GM18511 (cell line): ENCODE results near the gene PRRG2.

ENCODE experiments used
- ATAC-seq: cut with Tn5 transposase; IDR thresholded peaks from one replicate; pipeline ENCODE4 v1.9.1; 2021; ENCODE audit warnings: mild to moderate bottlenecking, moderate library complexity; ENCODE audit not compliant: unreplicated experiment

PRRG2 gene

DNA sequence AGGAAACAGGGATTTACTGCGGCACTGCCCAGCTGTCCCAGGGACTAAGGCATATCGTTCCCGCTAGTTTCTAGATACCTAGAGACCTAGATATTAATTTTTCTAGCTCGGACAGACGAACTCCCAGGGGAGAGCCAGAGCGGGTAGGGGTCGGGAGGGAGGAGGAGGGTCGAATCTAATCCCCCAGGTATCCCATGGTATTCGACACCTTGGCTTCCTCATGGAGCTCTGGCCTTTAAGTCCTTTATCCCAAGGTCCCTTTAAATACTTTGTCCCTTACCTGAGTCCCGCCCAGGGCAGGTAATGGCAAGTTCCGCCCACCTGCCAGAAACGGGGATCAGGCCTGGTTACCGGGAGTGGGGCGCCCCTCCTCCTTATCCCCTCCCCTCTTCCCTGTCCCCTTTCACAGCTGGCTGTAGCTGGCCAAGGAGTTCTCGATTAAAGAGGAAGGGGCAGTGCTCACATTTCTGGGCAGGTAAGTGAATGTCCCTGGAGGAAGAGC, at the start of gene PRRG2:
Gene PRRG2, plus strand, starts transcription at position 310 of the 502 bp plus-strand sequence. CDS start 1,904 bp downstream, outside the sequence.
- ATAC-seq: no peak

DNA sequence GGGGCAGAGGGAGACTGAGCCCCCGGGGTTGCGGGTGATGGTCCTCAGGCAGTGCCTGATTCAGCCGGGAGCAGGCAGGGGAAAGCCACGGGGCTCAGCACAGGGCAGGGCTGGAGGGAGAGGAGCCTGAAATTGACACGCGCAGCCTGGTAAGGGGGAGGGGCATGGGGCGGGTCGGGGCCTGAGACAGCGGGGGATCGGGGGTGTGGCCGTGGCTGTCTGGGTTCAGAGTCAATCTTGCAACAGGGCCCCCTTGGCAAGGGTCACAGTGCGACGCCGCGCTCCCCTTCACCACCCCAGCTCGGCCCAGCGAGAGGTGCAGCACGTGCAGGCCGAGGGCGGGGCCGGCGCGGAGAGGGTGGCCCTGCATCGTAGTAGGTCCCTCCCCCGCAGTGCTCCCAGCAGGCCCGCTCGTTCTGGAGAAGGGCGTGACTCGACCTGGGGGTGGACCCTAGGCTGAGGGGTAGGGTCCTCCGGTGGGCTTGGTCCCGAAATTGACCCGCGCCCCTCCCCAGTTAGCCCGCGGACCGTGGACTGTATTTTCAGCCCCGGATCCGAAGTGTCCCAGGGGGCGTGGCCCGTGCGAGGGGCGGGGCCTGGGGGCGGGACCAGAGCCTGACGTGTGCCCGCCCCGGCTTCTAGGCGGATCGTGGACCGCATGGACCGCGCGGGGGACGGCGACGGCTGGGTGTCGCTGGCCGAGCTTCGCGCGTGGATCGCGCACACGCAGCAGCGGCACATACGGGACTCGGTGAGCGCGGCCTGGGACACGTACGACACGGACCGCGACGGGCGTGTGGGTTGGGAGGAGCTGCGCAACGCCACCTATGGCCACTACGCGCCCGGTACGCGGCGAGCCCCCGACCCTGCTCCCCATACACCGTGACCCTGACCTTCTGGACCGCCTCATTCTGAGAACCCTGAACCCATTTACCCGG, 47.3 kb upstream of the PRRG2 start:
- ATAC-seq: peak; percentile 78

DNA sequence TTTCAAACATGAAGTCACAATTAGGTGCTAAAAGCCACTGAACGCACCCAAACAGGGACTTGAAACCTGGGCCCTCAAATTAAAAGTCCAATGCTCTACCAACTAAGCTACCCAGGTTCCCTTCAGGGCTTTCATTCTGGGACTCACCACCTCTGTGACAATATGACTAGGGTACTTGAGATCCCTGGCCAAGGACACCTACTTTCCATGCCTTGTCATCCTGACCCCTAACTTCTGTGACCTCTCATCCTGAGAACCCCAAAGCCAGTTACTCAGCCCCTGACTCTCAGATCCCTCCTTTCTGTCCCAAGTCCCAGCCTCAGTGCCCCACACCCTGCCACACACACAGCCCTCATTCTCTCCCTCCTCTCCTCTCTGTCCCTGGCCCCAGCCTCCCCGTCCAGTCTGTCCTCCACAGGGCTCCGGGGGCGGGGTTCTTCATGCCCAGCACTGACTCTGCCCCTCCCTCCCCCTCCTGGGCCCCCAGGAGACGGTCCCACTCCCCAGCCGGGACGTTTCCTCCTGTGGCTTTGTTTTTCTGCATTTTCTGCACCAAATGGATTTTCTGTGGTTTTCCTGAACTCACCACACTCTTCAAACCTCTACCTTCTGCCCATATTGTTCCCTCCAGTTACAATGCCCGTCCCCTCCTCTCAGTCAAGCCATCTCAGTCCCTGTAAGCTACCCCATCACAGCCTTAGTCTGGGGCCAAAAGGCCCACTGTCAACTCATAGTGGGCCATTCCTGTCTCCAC, 46.3 kb upstream of the PRRG2 start:
- no peak for ATAC-seq

DNA sequence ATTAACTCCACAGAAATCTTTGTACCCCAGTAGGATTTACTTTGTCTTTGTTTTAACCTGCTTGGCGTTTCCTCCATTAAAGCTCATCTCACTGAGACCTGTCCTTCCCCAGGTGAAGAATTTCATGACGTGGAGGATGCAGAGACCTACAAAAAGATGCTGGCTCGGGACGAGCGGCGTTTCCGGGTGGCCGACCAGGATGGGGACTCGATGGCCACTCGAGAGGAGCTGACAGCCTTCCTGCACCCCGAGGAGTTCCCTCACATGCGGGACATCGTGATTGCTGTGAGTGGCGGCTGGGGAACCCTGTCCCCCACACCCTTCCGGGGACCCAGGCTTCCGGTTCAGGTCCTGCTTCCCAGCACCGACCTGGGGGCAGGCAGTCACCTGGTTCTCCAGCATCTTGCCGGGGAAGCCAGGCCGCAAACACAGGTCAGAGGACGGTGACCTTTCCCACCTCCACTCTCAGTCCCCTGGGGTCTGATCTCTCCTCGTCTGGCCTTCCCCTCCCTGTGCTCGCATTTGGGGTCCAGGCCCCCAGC, 44.1 kb upstream of the PRRG2 start:
- no peak for ATAC-seq

DNA sequence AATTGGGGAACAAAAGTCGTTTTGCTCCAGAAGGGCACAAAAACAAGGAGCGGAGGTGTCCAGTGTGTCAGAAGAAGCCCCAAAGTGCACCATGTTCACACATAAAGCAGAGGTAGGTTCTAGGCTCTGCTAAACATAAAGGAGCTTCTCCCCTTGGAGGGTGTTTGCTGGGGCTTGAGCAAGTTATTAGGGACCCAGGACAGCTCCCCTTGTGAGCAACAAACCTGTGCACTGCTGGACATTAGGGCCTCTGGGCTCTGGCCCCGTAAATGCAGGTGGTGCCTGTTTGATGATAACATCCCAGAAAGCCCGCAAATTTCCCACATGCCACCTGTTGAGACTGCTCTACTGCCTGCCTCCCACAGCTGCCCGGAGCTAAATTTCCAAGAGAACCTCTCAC, 42.5 kb upstream of the PRRG2 start:
- no peak for ATAC-seq

DNA sequence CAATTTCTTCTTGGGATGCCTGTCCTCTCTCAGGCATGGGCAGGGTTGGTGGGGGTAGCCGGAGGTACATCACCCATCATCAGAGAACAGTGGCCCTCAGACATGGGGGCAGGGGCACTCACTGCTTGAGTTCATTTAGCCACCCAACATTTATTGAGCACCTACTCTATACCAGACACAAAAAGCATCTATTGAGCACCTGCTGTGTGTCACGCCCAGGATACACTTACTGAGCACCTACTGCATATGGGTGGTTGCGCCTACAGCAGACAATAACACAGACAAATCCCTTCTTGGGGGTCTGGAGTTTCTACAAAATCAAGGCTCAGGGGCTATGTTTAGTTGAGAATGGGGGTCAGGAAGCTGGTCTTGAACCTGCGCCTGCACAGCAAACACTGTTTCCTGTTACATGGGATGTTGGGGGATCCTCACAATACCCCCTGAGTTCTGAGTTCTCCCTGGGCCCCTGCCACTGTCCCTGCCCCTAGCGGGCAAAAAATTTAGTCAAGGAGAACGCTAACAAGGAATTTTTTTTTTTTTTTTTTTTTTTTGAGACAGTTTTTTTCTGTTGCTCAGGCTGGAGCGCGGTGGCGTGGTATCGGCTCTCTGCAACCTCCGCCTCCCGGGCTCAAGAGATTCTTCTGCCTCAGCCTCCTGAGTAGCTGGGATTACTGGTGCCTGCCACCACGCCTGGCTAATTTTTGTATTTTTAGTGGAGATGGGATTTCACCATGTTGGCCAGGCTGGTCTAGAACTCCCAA, 41.7 kb upstream of the PRRG2 start:
- ATAC-seq: no peak

DNA sequence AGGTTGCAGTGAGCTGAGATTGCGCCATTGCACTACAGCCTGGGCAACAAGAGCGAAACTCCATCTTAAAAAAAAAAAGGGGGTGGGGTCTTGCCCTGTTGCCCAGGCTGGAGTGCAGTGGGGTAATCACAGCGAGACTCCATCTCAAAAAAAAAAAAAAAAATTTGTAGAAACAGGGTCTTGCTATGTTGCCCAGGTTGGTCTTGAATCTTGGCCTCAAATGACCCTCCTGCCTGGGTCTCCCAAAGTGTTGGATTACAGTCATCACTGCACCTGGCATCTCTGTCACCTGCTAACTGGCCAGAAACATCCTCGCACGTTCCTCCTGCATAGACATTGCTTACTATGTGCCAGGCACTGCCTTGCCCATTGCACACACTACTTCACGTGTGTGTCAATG, 39.2 kb upstream of the PRRG2 start:
- no peak for ATAC-seq

DNA sequence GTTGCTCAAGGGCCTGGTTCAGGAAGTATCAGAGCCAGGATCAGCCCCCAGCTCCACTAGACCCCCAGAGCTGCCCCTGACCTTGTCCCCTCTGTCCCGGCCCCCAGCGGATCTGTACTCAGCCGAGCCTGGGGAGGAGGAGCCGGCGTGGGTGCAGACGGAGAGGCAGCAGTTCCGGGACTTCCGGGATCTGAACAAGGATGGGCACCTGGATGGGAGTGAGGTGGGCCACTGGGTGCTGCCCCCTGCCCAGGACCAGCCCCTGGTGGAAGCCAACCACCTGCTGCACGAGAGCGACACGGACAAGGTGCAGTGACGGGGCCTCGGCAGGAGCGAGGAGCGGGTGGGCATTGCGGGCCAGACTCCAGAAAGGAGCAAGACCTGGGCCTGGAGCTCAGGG, 38.7 kb upstream of the PRRG2 start:
- no peak for ATAC-seq

DNA sequence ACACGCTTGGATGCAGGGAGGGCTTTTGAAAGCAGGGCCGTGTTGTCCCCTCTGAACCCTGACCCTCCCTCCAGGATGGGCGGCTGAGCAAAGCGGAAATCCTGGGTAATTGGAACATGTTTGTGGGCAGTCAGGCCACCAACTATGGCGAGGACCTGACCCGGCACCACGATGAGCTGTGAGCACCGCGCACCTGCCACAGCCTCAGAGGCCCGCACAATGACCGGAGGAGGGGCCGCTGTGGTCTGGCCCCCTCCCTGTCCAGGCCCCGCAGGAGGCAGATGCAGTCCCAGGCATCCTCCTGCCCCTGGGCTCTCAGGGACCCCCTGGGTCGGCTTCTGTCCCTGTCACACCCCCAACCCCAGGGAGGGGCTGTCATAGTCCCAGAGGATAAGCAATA, 38.1 kb upstream of the PRRG2 start:
- no peak for ATAC-seq

DNA sequence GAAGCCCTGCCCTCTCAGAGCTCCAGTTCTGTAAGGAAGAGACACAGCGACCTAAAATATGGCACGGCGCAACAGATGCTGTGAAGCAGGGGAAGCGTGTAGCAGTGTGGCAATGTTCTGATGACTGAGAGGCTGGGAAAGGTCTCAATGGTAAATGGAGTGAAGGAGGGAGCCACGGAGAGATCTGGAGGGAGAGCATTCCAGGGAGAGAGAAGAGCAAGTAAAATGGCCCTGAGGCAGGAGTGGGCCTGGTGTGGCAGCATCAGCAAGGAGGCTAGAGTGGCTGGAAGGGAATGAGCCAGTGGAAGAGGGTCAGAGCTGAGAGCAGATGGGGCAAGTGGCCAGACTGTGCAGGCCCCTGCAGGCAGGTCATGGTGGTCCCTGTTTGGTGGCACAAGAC, 37.0 kb upstream of the PRRG2 start:
- ATAC-seq: no peak

DNA sequence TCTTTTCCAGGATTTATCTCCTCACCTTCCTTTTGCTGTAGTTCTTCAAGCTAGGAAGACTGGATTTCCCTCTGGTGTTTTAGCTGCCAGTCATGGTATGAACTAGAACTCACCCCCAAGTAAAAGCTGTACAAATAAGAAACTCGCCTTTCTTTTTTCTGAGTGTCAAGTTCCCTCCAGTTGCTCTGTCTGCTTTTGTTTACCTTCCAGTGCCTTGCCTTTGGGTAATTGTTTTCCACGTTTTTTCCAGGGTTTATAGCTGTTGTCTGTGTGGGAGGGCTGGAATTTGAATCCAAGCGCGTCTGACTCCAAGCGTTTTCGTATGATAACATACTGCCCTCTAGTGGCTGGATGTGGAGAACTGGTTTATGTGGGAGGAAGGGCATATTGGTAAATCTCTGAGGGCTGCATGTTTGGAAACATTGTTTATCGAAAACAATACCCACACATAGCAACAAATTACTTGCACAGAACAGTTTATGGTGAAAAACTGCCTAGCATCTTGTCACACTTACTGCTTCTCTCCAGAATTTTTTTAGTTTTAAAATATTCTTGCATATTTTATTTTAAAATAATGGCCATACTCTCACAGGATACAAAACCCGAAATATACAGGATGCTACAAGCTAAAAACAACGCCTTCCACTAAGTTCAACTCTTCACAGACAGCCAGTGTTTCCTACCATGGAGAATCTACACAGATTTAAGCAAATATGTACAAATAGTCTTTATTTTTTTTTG, 34.1 kb upstream of the PRRG2 start:
- no peak for ATAC-seq

DNA sequence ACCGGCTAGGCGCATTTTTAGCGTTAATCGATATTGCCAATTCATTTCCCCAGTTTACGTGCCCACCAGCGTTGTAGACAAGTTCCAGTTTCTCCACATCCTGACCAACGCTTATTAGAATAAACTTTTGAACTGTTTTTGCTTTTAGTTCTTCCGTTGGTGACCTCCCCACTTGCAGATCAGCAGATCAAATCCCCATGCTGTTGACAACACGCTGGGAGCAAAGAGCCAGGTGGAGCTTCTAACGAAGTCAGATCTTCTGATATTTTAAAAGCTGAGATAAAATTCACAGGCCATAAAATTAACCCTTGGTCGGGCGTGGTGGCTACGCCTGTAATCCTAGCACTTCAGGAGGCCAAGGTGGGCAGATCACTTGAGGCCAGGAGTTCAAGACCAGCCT, 32.1 kb upstream of the PRRG2 start:
- no peak for ATAC-seq

DNA sequence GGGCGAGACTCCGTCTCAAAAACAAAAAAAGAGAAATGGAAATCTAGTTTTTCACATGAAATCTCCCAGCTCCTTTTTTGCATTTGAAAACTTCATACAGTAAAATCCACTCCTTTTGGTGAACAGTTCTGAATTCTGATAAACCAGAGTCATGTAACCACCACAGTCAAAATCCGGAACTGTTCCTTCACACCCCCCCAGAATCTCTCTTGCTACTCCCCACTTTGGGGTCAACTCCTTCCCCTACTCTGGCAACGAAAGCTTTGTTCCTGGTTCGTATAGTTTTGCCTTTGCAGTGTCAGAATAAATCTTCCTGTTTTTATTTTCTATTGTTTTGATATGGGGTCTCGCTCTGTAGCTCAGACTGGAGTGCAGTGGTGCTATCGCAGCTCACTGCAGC, 29.6 kb upstream of the PRRG2 start:
- ATAC-seq: no peak

DNA sequence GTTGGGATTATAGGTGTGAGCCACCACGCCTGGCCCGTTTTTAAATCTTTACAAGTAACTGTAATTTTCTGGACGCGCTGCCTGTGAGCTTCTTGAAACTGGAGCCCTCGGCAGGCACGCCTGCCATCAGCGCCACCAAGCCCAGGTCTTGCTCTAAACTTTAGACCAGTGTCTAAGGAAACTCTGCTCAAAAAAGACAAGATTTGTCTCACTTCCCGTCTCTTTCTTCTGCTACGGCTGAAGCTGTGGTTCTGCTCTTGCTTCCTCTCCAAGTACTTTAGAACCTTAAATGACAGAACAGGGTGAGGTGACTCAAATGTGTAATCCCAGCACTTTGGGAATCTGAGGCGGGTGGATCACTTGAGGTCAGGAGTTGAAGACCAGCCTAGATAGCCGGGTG, 28.4 kb upstream of the PRRG2 start:
- no peak for ATAC-seq

DNA sequence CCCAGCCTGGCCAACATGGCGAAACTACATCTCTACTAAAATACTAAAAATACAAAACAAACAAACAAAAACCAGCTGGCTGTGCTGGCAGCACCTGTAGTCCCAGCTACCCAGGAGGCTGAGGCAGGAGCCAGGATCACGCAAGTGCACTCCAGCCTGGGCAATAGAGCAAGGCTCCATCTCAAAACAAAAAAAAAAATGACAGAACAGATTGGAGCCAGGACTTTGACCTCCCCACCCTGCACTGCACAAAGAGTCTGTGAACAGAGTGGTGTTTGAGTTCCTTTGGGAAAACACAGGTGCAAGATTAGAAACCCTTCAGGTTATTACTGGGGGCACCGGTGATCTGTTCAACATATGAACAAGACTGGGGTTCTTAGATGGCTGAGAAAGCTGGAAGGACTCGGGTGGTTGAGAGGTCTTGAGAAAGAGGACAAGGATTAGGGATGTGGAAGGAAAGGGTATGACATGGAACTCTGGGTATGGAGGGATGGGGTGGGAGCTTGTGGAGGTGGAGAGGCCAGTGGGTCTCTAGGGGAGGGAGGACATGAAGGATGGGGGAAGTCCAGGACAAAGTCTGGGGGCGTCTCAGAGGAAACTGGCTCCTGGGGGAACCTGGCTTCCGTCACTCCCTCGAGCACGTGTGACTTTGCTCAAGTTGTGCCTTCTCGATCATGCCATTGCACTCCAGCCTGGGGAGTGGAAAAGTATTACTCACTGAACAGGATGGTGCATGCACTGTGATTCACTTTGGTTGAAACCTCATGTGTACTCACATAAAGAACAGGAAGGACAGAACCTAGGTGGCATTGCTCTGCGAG, 27.5 kb upstream of the PRRG2 start:
- ATAC-seq: no peak

DNA sequence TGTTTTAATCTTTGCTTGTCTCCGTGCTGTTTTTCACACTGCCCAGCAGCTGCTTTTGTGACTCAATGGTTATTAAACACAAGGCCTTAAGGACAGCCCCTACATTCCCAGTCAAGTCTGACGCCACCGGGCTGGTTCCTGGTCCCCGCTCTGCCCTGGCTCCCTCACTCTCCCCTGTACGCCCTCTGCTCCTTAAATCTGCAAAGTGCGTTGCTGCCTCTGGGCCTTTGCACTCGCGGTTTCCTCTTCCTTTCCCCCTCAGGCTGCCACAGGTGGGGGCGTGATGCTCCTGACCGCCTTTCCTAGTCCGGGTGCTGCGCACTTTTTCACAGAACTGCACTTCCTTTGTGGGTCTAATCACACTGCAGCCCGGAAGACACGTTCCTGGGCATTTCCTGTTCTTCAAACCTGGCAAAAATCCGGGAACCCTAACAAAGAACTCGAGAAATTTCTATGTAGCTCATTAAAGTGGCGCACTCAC, 26.4 kb upstream of the PRRG2 start:
- no peak for ATAC-seq

DNA sequence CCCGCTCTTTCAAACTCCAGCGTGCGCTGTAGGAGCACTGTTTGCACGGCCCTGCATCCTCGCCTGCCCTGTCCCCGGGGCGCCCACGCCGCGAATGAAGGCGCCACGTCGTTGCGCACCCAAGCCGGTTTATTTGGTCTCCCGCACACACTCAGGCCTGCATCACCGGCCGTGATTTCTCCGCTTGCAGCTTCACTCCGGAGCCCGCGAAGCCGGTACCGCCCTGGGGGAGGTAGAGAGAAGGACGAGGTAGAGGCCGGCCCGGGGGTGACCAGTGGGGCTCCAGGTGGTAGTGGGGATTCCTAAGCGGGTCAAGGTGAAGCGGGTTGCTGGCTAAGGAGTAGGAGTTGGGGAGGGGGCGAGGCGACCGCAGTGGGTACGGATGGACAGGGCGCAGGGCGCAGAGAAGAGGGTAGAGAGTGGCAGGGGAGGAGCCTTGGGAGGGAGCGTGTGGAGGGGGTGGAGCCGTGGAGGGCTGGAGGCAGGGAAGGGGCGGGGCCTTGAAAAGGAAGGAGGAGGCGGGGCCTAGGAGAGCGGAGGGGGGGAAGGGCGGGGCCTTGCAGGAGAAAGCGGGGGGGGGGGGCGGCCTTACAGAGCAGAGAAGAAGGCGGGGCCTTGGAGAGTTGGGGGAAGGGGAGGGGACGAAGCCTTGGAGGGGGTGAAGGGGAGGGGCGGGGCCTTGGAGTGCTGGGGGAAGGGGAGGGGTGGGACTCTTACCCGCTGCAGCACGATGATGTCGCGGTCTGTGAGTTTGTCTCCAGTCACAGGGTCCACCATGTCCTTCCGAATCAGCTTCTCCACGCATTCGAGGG, 25.3 kb upstream of the PRRG2 start:
- ATAC-seq: no peak
